ENCODE data around the gene ZCCHC4. TPM values are rescaled to one million over a fixed set of nuclear protein-coding genes. Genes with fewer than 3 reads are reported as not detected.
"Not testable (repeated sequence)": the region's sequence is repeated elsewhere in the genome, so short reads cannot be mapped to it uniquely, and the experiment has no call there.

Gene ZCCHC4
- total RNA-seq, 4 donors from 2014 or later = 14.7 to 55.3 (median 19.8) TPM

- Histone ChIP-seq H3K4me1 (no peaks in the 10 kb centered on the region), H3K27me3 (no peaks in the 10 kb centered on the region), H3K27ac (no peak overlapping the region), H3K36me3 (peaks cover 0 to 11% (median 0%) of the 10 kb centered on the region in 3 donors), H3K9me3 (no peaks in the 10 kb centered on the region), H3K4me3 (no peak overlapping the region)
- TF ChIP-seq POLR2A (IDR thresholded peaks at IDR 0.05) (no peak), CTCF (IDR thresholded peaks at IDR 0.05) (no peak)
- no peak for DNase-seq
These were observed 9.1 kb downstream of the ZCCHC4 start for GRCh38 chr4:25321703-25322102.

- H3K36me3 ChIP-seq, H3K27ac ChIP-seq, H3K4me1 ChIP-seq, DNase-seq, H3K9me3 ChIP-seq, H3K4me3 ChIP-seq, H3K27me3 ChIP-seq: not testable (repeated sequence)
These were observed 15.9 kb downstream of the ZCCHC4 start for GRCh38 chr4:25328463-25328862.

GRCh38 chr4:25330335-25330734 is 17.8 kb downstream of the ZCCHC4 start:
- Histone ChIP-seq H3K27ac (no peak overlapping the region), H3K27me3 (no peaks in the 10 kb centered on the region), H3K36me3 (peaks cover 0 to 4% (median 0%) of the 10 kb centered on the region in 3 donors), H3K9me3 (no peaks in the 10 kb centered on the region), H3K4me3 (no peak overlapping the region), H3K4me1 (peaks cover 0 to 9% (median 0%) of the 10 kb centered on the region in 4 donors)
- TF ChIP-seq CTCF (IDR thresholded peaks at IDR 0.05) (no peak), POLR2A (IDR thresholded peaks at IDR 0.05) (no peak)
- DNase-seq = no peak

GRCh38 chr4:25330905-25331808 is 18.6 kb downstream of the ZCCHC4 start:
- Histone ChIP-seq H3K27ac (peak overlapping the region in 1 of 4 donors; percentile 23), H3K4me1 (peaks cover 0 to 9% (median 0%) of the 10 kb centered on the region in 4 donors), H3K9me3 (no peaks in the 10 kb centered on the region), H3K36me3 (peaks cover 0 to 8% (median 0%) of the 10 kb centered on the region in 3 donors), H3K27me3 (no peaks in the 10 kb centered on the region), H3K4me3 (peak overlapping the region in 3 of 4 donors; percentile 6 to 29 (median 26))
- no peak for DNase-seq
- TF ChIP-seq CTCF (IDR thresholded peaks at IDR 0.05) = no peak
- no peak for TF ChIP-seq POLR2A (IDR thresholded peaks at IDR 0.05)

- DNase-seq = no peak
- Histone ChIP-seq H3K27me3 (no peaks in the 10 kb centered on the region), H3K9me3 (no peaks in the 10 kb centered on the region), H3K27ac (no peak overlapping the region), H3K4me1 (no peaks in the 10 kb centered on the region), H3K36me3 (no peaks in the 10 kb centered on the region), H3K4me3 (no peak overlapping the region)
- TF ChIP-seq CTCF (IDR thresholded peaks at IDR 0.05) = no peak
- TF ChIP-seq POLR2A (IDR thresholded peaks at IDR 0.05) = no peak
These were observed 31.1 kb downstream of the ZCCHC4 start for GRCh38 chr4:25343671-25344070.

- no peak for DNase-seq
These were observed 33.2 kb downstream of the ZCCHC4 start for GRCh38 chr4:25345744-25346143.

More at GRCh38 chr4:25345744-25346143, 33.2 kb downstream of the ZCCHC4 start:
- no peaks in the 10 kb centered on the region for H3K4me1 ChIP-seq
- TF ChIP-seq POLR2A (IDR thresholded peaks at IDR 0.05) = no peak
- no peak for TF ChIP-seq CTCF (IDR thresholded peaks at IDR 0.05)
- no peak overlapping the region for H3K4me3 ChIP-seq
- H3K27me3 ChIP-seq = no peaks in the 10 kb centered on the region
- no peak overlapping the region for H3K27ac ChIP-seq
- no peaks in the 10 kb centered on the region for H3K36me3 ChIP-seq
- no peaks in the 10 kb centered on the region for H3K9me3 ChIP-seq
